Raji (cell line): ENCODE measurements around the gene MED8.

Source experiments
- POLR2A ChIP-seq: IDR thresholded peaks from 2 replicates; pipeline ENCODE4 v1.6.1; 2011; ENCODE audit warnings: low read depth, low read length, control low read depth; ENCODE audit not compliant: insufficient read depth

Gene MED8

DNA sequence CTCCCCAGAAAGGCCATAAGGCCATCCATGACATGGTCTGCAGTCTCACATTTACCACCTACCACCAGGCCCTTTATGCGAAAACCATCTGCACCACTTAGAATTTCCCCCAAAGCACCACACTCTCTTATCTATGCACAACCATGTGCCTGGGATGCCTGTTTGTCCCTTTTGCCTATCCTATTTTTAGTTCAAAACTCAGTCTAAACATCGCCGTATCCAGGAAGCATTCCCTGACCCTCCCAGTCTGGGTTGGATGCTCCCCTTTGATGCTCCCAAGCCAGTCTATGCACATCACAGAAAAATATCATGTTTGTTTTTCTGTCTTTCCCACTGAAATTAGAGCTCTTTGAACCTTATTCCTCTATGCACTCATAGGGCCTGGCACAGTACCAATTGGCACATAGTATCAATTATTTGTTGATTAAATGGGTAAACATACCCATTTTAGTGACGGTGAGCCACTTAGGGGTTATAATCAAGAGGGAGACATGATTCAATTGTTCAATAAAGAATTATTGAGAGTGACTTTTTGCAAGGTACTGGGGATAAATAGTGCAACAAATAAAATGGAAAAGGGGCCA is 45.2 kb downstream of the MED8 start:
- no peak for TF ChIP-seq POLR2A

GRCh38 chr1:43340559-43340958 is 49.0 kb downstream of the MED8 start:
- TF ChIP-seq POLR2A = no peak

- no peak for TF ChIP-seq POLR2A
Measured at GRCh38 chr1:43339584-43340232, 49.9 kb downstream of the MED8 start.

- TF ChIP-seq POLR2A = no peak
Measured at GRCh38 chr1:43338001-43338400, 51.6 kb downstream of the MED8 start.

DNA sequence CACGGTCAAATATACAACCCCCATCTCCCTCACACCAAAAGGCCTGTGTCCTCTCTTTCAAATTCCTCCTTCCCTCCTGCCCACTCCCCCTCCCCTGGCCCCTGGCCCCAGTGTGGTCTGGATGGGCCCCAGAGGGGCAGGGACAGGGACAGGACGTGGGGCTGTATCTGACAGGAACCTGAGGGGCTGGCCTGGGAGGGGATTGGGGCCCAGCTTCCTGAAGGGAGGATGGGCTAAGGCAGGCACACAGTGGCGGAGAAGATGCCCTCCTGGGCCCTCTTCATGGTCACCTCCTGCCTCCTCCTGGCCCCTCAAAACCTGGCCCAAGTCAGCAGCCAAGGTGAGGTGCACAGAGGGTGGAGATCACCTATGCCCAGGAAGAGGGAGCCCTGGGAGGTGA is 52.0 kb downstream of the MED8 start, which contains the start of gene MPL:
MPL (plus strand) TSS at position 231 of the 400 bp plus-strand sequence; CDS start at position 262, 31 bp downstream.
- no peak for TF ChIP-seq POLR2A

GRCh38 chr1:43334453-43335205 is 55.0 kb downstream of the MED8 start:
- TF ChIP-seq POLR2A = no peak
